Suprapubic skin (tissue), 4 donors: Measurements from ENCODE around the gene FLT4. TPM values are rescaled to one million over a fixed set of nuclear protein-coding genes. Genes with fewer than 3 reads are reported as not detected.

ENCODE experiments used
- DNase-seq, 2 donors: peaks; one replicate each; pipeline ENCODE4 v3.0.0-alpha.2; 2019; ENCODE audit warnings: low spot score in 2 of 2
- H3K27ac ChIP-seq: fragments of 200-600 bp; sonication (generic); one replicate; pipeline ENCODE4 v1.5.1; 2019
- H3K27me3 ChIP-seq: fragments of 200-600 bp; sonication (generic); one replicate; pipeline ENCODE4 v1.5.1; 2019
- H3K36me3 ChIP-seq: fragments of 200-600 bp; sonication (generic); one replicate; pipeline ENCODE4 v1.5.1; 2019
- H3K4me1 ChIP-seq: fragments of 200-600 bp; sonication (generic); one replicate; pipeline ENCODE4 v1.5.1; 2019
- H3K4me3 ChIP-seq: fragments of 200-600 bp; sonication (generic); one replicate; pipeline ENCODE4 v1.5.1; 2019; ENCODE audit warnings: mild to moderate bottlenecking
- H3K9me3 ChIP-seq: fragments of 200-600 bp; sonication (generic); one replicate; pipeline ENCODE4 v1.5.1; 2019
- CTCF ChIP-seq, 2 donors: fragments of 200-600 bp in 1 of 2; fragments of 450-650 bp in 1 of 2; sonication (generic) in 1 of 2; IDR thresholded peaks; one replicate each; pipeline ENCODE4 v1.5.1; 2016 to 2019; ENCODE audit warnings: antibody characterized with exemption in 2 of 2, mild to moderate bottlenecking in 1 of 2, moderate library complexity in 1 of 2
- EP300 ChIP-seq: sonication (generic); formaldehyde crosslinking; IDR thresholded peaks from one replicate; pipeline ENCODE4 v1.6.1; 2017; ENCODE audit warnings: antibody characterized with exemption
- POLR2A ChIP-seq, 2 donors: fragments of 450-650 bp; IDR thresholded peaks; one replicate each; pipeline ENCODE4 v1.6.1; 2017; ENCODE audit warnings: antibody characterized with exemption in 2 of 2, mild to moderate bottlenecking in 2 of 2, moderate library complexity in 2 of 2
- POLR2AphosphoS5 ChIP-seq, 3 donors: sonication (generic); formaldehyde crosslinking; IDR thresholded peaks; one replicate each; pipeline ENCODE4 v1.6.1; 2017; ENCODE audit warnings: antibody characterized with exemption in 3 of 3
- WGBS: methylation state at CpG from one replicate; pipeline ENCODE4 v1.1.5; 2018; 5-methylcytosine and 5-hydroxymethylcytosine counted together
- total RNA-seq, 4 donors: library from RNA; depleted of rRNA; stranded (reverse); fragments of >200 nt; gene quantifications; one replicate each; pipeline ENCODE4 v1.1.0, GENCODE V29; 2016

FLT4 gene
- total RNA-seq, 4 donors from 2014 or later, result 0.79 to 8.9 (median 1.4) TPM

DNA sequence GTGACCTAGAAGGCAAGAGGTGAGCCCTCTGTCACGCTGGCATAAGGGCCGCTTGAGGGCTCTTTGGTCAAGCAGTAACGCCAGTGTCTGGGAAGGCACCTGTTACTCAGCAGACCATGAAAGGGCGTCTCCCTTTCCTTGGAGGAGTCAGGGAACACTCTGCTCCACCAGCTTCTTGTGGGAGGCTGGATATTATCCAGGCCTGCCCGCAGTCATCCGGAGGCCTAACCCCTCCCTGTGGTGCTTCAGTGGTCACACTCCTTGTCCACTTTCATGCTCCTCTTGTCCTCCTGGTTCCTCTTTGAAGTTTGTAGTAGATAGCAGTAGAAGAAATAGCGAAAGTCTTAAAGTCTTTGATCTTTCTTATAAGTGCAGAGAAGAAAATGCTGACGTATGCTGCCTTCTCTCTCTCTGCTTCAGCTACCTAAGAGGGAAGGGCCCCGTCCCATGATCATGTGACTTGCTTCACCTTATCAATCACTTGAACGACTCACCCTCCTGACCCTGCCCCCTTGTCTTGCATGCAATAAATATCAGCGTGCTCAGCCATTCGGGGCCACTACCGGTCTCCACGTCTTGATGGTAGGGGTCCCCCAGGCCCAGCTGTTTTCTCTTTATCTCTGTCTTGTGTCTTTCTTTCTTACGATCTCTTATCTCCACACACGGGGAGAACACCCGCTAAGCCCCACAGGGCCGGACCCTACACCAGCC is 41.4 kb downstream of the FLT4 start:
- H3K4me3 ChIP-seq, result no peak overlapping the region
- WGBS, result 60% methylated on average over 18 of the region's 18 CpGs
- H3K9me3 ChIP-seq, result no peaks in the 10 kb centered on the region
- no peak overlapping the region for H3K27ac ChIP-seq
- H3K4me1 ChIP-seq, result no peaks in the 10 kb centered on the region
- TF ChIP-seq POLR2A (IDR thresholded peaks at IDR 0.05), result no peak
- TF ChIP-seq POLR2AphosphoS5 (IDR thresholded peaks at IDR 0.05), result no peak
- TF ChIP-seq CTCF (IDR thresholded peaks at IDR 0.05), result no peak
- no peak for TF ChIP-seq EP300
- peaks cover 9% of the 10 kb centered on the region for H3K27me3 ChIP-seq
- H3K36me3 ChIP-seq, result no peaks in the 10 kb centered on the region
- DNase-seq, result no peak

- no peak for TF ChIP-seq EP300
- TF ChIP-seq POLR2A (IDR thresholded peaks at IDR 0.05), result no peak
- TF ChIP-seq CTCF (IDR thresholded peaks at IDR 0.05), result no peak
- TF ChIP-seq POLR2AphosphoS5 (IDR thresholded peaks at IDR 0.05), result no peak
- DNase-seq, result peak in 1 of 2 donors; percentile 40
Measured at GRCh38 chr5:180606215-180606785, 43.1 kb downstream of the FLT4 start.

GRCh38 chr5:180605554-180606214 is 43.7 kb downstream of the FLT4 start:
- no peak overlapping the region for H3K4me3 ChIP-seq
- peak in 1 of 2 donors; percentile 51 for DNase-seq
- peak; percentile 3 to 69 for TF ChIP-seq CTCF (IDR thresholded peaks at IDR 0.05)
- no peak for TF ChIP-seq POLR2AphosphoS5 (IDR thresholded peaks at IDR 0.05)
- TF ChIP-seq EP300, result no peak
- TF ChIP-seq POLR2A (IDR thresholded peaks at IDR 0.05), result no peak
- peaks cover 6% of the 10 kb centered on the region for H3K27me3 ChIP-seq
- H3K36me3 ChIP-seq, result no peaks in the 10 kb centered on the region
- no peaks in the 10 kb centered on the region for H3K4me1 ChIP-seq
- H3K9me3 ChIP-seq, result no peaks in the 10 kb centered on the region
- 36% methylated on average over 8 of the region's 11 CpGs for WGBS
- no peak overlapping the region for H3K27ac ChIP-seq

More at GRCh38 chr5:180606215-180606785, 43.1 kb downstream of the FLT4 start:
- Histone ChIP-seq H3K36me3 (no peaks in the 10 kb centered on the region), H3K4me1 (no peaks in the 10 kb centered on the region), H3K27ac (no peak overlapping the region), H3K9me3 (no peaks in the 10 kb centered on the region), H3K4me3 (no peak overlapping the region), H3K27me3 (peaks cover 9% of the 10 kb centered on the region)
- WGBS, result 77% methylated on average over 19 of the region's 21 CpGs

GRCh38 chr5:180604271-180604670 is 45.1 kb downstream of the FLT4 start:
- Histone ChIP-seq H3K4me1 (no peaks in the 10 kb centered on the region), H3K27ac (no peak overlapping the region), H3K36me3 (no peaks in the 10 kb centered on the region), H3K27me3 (peaks cover 4% of the 10 kb centered on the region), H3K9me3 (no peaks in the 10 kb centered on the region), H3K4me3 (no peak overlapping the region)
- TF ChIP-seq POLR2A (IDR thresholded peaks at IDR 0.05), result no peak
- TF ChIP-seq CTCF (IDR thresholded peaks at IDR 0.05), result no peak
- TF ChIP-seq POLR2AphosphoS5 (IDR thresholded peaks at IDR 0.05), result no peak
- TF ChIP-seq EP300, result no peak
- peak in 1 of 2 donors; percentile 49 for DNase-seq
- WGBS, result 82% methylated on average over 13 of the region's 13 CpGs

DNA sequence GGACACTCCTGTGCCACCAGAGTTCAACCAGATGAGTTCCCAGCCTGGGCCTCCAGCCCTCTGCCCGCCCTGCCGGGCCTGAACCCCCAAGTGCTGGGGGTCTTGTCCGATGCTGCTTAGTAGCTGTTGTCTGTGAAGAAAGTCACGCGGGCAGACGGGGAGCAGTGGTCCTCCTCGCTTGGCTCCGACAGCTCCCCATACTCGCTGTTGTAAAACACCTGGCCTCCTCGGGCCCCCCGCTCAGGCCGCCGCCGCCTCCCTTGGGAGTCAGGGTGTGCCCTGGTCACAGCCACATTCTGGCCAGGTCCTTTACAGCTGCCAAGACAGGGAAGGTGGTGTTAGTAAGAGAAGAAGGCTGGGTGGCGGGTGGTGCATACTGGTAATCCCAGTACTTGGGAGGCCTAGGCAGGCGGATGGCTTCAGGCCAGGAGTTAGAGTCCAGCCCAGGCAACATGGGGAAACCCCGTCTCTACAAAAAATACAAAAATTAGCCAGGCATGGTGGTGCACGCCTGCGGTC is 46.3 kb downstream of the FLT4 start:
- TF ChIP-seq POLR2AphosphoS5 (IDR thresholded peaks at IDR 0.05) (no peak), POLR2A (IDR thresholded peaks at IDR 0.05) (no peak), EP300 (no peak), CTCF (IDR thresholded peaks at IDR 0.05) (no peak)
- Histone ChIP-seq H3K4me3 (no peak overlapping the region), H3K36me3 (no peaks in the 10 kb centered on the region), H3K27ac (no peak overlapping the region), H3K27me3 (no peaks in the 10 kb centered on the region), H3K9me3 (no peaks in the 10 kb centered on the region), H3K4me1 (no peaks in the 10 kb centered on the region)
- WGBS, result 67% methylated on average over 8 of the region's 19 CpGs
- DNase-seq, result peak in 1 of 2 donors; percentile 55
